ENCODE data around the gene ARL14EPL.
"Not testable (repeated sequence)": the region's sequence is repeated elsewhere in the genome, so short reads cannot be mapped to it uniquely, and the experiment has no call there.

Gene ARL14EPL

GRCh38 chr5:116097301-116097700 is 65.0 kb downstream of the ARL14EPL start:
- TF ChIP-seq OSR1 (CRISPR knock-in tag; IDR thresholded peaks at IDR 0.05) (no peak), ARNTL (CRISPR knock-in tag; IDR thresholded peaks at IDR 0.05; ENCODE audit: borderline replicate concordance, low read depth) (no peak), ZFP30 (CRISPR knock-in tag; IDR thresholded peaks at IDR 0.05) (no peak), ZC3H10 (CRISPR knock-in tag; IDR thresholded peaks at IDR 0.05) (no peak), ZNF565 (CRISPR knock-in tag; conservative IDR thresholded peaks at IDR 0.05; ENCODE audit: low read depth) (no peak), ZNF8 (CRISPR knock-in tag; IDR thresholded peaks at IDR 0.05) (no peak), BACH2 (CRISPR knock-in tag; IDR thresholded peaks at IDR 0.05; ENCODE audit: borderline replicate concordance) (no peak), ISL1 (CRISPR knock-in tag; IDR thresholded peaks at IDR 0.05) (no peak), GLIS3 (CRISPR knock-in tag; IDR thresholded peaks at IDR 0.05) (no peak), ZNF70 (CRISPR knock-in tag; IDR thresholded peaks at IDR 0.05) (no peak), SNAI2 (CRISPR knock-in tag; IDR thresholded peaks at IDR 0.05) (no peak), ZFP3 (CRISPR knock-in tag; IDR thresholded peaks at IDR 0.05) (no peak), TSHZ2 (CRISPR knock-in tag; IDR thresholded peaks at IDR 0.05) (no peak), CSDC2 (CRISPR knock-in tag; IDR thresholded peaks at IDR 0.05) (no peak), TCF4 (CRISPR knock-in tag; IDR thresholded peaks at IDR 0.05; ENCODE audit: borderline replicate concordance) (no peak), PPARA (CRISPR knock-in tag; IDR thresholded peaks at IDR 0.05; ENCODE audit: borderline replicate concordance) (no peak)
- TF ChIP-seq, protein P1, sequence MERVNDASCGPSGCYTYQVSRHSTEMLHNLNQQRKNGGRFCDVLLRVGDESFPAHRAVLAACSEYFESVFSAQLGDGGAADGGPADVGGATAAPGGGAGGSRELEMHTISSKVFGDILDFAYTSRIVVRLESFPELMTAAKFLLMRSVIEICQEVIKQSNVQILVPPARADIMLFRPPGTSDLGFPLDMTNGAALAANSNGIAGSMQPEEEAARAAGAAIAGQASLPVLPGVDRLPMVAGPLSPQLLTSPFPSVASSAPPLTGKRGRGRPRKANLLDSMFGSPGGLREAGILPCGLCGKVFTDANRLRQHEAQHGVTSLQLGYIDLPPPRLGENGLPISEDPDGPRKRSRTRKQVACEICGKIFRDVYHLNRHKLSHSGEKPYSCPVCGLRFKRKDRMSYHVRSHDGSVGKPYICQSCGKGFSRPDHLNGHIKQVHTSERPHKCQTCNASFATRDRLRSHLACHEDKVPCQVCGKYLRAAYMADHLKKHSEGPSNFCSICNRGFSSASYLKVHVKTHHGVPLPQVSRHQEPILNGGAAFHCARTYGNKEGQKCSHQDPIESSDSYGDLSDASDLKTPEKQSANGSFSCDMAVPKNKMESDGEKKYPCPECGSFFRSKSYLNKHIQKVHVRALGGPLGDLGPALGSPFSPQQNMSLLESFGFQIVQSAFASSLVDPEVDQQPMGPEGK (CRISPR knock-in tag; IDR thresholded peaks at IDR 0.05; ENCODE audit: borderline replicate concordance) = no peak
- TF ChIP-seq, protein P2, sequence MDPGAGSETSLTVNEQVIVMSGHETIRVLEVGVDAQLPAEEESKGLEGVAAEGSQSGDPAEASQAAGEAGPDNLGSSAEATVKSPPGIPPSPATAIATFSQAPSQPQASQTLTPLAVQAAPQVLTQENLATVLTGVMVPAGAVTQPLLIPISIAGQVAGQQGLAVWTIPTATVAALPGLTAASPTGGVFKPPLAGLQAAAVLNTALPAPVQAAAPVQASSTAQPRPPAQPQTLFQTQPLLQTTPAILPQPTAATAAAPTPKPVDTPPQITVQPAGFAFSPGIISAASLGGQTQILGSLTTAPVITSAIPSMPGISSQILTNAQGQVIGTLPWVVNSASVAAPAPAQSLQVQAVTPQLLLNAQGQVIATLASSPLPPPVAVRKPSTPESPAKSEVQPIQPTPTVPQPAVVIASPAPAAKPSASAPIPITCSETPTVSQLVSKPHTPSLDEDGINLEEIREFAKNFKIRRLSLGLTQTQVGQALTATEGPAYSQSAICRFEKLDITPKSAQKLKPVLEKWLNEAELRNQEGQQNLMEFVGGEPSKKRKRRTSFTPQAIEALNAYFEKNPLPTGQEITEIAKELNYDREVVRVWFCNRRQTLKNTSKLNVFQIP (CRISPR knock-in tag; IDR thresholded peaks at IDR 0.05; ENCODE audit: borderline replicate concordance, low read depth) = no peak
- TF ChIP-seq, protein P3, sequence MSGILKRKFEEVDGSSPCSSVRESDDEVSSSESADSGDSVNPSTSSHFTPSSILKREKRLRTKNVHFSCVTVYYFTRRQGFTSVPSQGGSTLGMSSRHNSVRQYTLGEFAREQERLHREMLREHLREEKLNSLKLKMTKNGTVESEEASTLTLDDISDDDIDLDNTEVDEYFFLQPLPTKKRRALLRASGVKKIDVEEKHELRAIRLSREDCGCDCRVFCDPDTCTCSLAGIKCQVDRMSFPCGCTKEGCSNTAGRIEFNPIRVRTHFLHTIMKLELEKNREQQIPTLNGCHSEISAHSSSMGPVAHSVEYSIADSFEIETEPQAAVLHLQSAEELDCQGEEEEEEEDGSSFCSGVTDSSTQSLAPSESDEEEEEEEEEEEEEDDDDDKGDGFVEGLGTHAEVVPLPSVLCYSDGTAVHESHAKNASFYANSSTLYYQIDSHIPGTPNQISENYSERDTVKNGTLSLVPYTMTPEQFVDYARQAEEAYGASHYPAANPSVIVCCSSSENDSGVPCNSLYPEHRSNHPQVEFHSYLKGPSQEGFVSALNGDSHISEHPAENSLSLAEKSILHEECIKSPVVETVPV (CRISPR knock-in tag; IDR thresholded peaks at IDR 0.05) = no peak
- TF ChIP-seq, protein P4, sequence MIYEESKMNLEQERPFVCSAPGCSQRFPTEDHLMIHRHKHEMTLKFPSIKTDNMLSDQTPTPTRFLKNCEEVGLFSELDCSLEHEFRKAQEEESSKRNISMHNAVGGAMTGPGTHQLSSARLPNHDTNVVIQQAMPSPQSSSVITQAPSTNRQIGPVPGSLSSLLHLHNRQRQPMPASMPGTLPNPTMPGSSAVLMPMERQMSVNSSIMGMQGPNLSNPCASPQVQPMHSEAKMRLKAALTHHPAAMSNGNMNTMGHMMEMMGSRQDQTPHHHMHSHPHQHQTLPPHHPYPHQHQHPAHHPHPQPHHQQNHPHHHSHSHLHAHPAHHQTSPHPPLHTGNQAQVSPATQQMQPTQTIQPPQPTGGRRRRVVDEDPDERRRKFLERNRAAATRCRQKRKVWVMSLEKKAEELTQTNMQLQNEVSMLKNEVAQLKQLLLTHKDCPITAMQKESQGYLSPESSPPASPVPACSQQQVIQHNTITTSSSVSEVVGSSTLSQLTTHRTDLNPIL (CRISPR knock-in tag; IDR thresholded peaks at IDR 0.05; ENCODE audit: low read depth) = no peak
- no peak for ATAC-seq

DNA sequence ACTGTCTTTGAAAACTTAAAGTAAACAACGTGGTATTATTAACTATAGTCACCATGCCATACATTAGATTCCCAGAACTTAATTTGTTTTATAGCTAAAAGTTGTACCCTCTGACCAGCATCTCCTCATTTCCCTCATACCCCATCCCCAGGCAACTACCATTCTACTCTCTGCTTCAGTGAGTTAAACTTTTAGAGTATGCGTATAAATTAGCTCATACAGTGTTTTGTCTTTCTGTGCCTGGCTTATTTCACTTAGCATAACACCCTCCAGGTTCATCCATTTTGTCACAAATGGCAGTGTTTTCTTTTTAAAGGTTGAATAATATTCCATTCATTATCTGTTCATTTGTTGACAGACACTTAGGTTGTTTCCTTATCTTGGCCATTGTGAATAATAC is 66.7 kb downstream of the ARL14EPL start:
- TF ChIP-seq CSDC2 (CRISPR knock-in tag; IDR thresholded peaks at IDR 0.05) = no peak
- TF ChIP-seq SNAI2 (CRISPR knock-in tag; IDR thresholded peaks at IDR 0.05) = no peak
- TF ChIP-seq OSR1 (CRISPR knock-in tag; IDR thresholded peaks at IDR 0.05) = no peak
- ATAC-seq = no peak

DNA sequence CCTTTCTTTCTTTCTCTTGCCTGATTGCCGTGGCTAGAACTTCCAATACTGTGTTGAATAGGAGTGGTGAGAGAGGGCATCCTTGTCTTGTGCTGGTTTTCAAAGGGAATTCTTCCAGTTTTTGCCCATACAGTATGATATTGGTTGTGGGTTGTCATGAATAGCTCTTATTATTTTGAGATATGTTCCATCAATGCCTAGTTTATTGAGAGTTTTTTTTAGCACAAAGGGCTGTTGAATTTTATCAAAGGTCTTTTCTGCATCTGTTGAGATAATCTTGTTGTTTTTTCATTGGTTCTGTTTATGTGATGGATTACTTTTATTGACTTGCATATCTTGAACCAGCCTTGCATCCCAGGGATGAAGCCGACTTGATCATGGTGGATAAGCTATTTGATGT is 72.7 kb downstream of the ARL14EPL start:
- not testable (repeated sequence) for ATAC-seq
